ENCODE measurements around the gene ADARB2.

- TF ChIP-seq EP300 (IDR thresholded peaks at IDR 0.05) = no peak
- TF ChIP-seq CTCF (IDR thresholded peaks at IDR 0.05) = no peak
Observed at GRCh38 chr10:1138529-1138928, 598.8 kb downstream of the ADARB2 start.

Measured in esophagus muscularis mucosa (tissue), 3 donors.